GM12878 (cell line): ENCODE measurements around the gene PCP2. TPM values are rescaled to one million over a fixed set of nuclear protein-coding genes. Genes with fewer than 3 reads are reported as not detected.

Experiments used
- ATAC-seq: fragments of 200-7000 bp; cut with Tn5 transposase; 3 replicates; pipeline ENCODE4 v1.9.1; 2020; ENCODE audit warnings: mild to moderate bottlenecking, moderate library complexity
- BruUV-seq: library from RNA; stranded (reverse); fragments of 400-500 nt; replicated peaks from 2 replicates; lab custom pipeline; 2021; lab: Mats Ljungman, UMichigan
- CTCF ChIA-PET: fragments of 300-600 bp; sonication (Branson Sonifier 250); formaldehyde crosslinking; extraction: SDS; loops from one replicate; lab custom pipeline; 2021; ENCODE audit warnings: inconsistent platforms; lab: Yijun Ruan, JAX
- POLR2A ChIA-PET: fragments of 350-600 bp; formaldehyde crosslinking; extraction: SDS; loops from one replicate; lab custom pipeline; 2021; ENCODE audit warnings: inconsistent platforms; lab: Charles Lee
- RAD21 ChIA-PET: fragments of 300-600 bp; sonication (Branson Sonifier 250); formaldehyde crosslinking; loops from one replicate; lab custom pipeline; 2023; ENCODE audit warnings: antibody characterized with exemption; ENCODE audit not compliant: unreplicated experiment; lab: Charles Lee
- SMC1A ChIA-PET: fragments of 300-600 bp; sonication (Branson Sonifier 250); formaldehyde crosslinking; loops from one replicate; lab custom pipeline; 2023; ENCODE audit not compliant: unreplicated experiment, uncharacterized antibody; lab: Charles Lee
- DNase-seq: peaks from one replicate; pipeline ENCODE4 v3.0.0-alpha.2; 2011; ENCODE audit warnings: low read depth, low spot score
- FAIRE-seq: peaks from 3 replicates; lab custom pipeline; 2011; peaks lifted over from hg19 to GRCh38; lab: Jason Lieb, UNC
- H2AFZ ChIP-seq: 2 replicates; pipeline ENCODE4 v1.6.0; 2011; ENCODE audit warnings: low read depth, low read length, control low read depth; ENCODE audit not compliant: control insufficient read depth
- H3K27ac ChIP-seq: 2 replicates; pipeline ENCODE4 v1.5.1; 2011; ENCODE audit warnings: control low read depth; ENCODE audit not compliant: control insufficient read depth, insufficient read depth
- H3K27me3 ChIP-seq, 2 experiments: replicated peaks in 1 of 2; 2 replicates each; pipeline versions ENCODE4 v1.6.0 to v1.6.1; 2011; ENCODE audit warnings: low read length in 1 of 2; ENCODE audit not compliant: control insufficient read depth in 2 of 2, insufficient read depth in 2 of 2
- H3K36me3 ChIP-seq, 2 experiments: 2 replicates each; pipeline ENCODE4 v1.5.1; 2011; ENCODE audit warnings: low read length in 1 of 2; ENCODE audit not compliant: control insufficient read depth in 2 of 2, insufficient read depth in 2 of 2
- H3K4me1 ChIP-seq: 2 replicates; pipeline ENCODE4 v1.6.1; 2011; ENCODE audit warnings: mild to moderate bottlenecking, low read length, moderate library complexity, mixed read lengths; ENCODE audit not compliant: control insufficient read depth, insufficient read depth
- H3K4me2 ChIP-seq: 2 replicates; pipeline ENCODE4 v1.6.0; 2011; ENCODE audit warnings: control low read depth; ENCODE audit not compliant: control insufficient read depth, insufficient read depth
- H3K4me3 ChIP-seq: fragments of 200-600 bp; sonication (generic); 2 replicates; pipeline ENCODE4 v1.5.1; 2016
- H3K79me2 ChIP-seq: 2 replicates; pipeline ENCODE4 v1.6.0; 2011; ENCODE audit warnings: low read length; ENCODE audit not compliant: control insufficient read depth, insufficient read depth
- H3K9ac ChIP-seq: 2 replicates; pipeline ENCODE4 v1.8.0; 2011; ENCODE audit warnings: low read length, control low read depth, mixed read lengths; ENCODE audit not compliant: control insufficient read depth, insufficient read depth
- H3K9me3 ChIP-seq: replicated peaks from 3 replicates; pipeline ENCODE4 v1.5.1; 2011; ENCODE audit warnings: mild to moderate bottlenecking, low read length; ENCODE audit not compliant: control insufficient read depth, insufficient read depth
- H4K20me1 ChIP-seq: 2 replicates; pipeline ENCODE4 v1.6.0; 2011; ENCODE audit not compliant: control insufficient read depth, insufficient read depth
- EGR1 ChIP-seq, 2 experiments: IDR thresholded peaks; 1 replicate in 1 of 2; 2 replicates in 1 of 2; pipeline ENCODE4 v1.6.1; 2011 to 2012; ENCODE audit warnings: low read depth in 2 of 2, low read length in 2 of 2, borderline replicate concordance in 1 of 2, mild to moderate bottlenecking in 1 of 2, moderate library complexity in 1 of 2
- GATAD2B ChIP-seq: fragments of 450-650 bp; conservative IDR thresholded peaks from 2 replicates; pipeline ENCODE4 v1.6.1; 2017; ENCODE audit warnings: low read depth, mild to moderate bottlenecking, moderate library complexity
- IKZF1 ChIP-seq: fragments of 450-650 bp; conservative IDR thresholded peaks from 2 replicates; pipeline ENCODE4 v1.6.1; 2017; ENCODE audit warnings: antibody characterized with exemption, mild to moderate bottlenecking
- WGBS: methylation state at CpG from one replicate; pipeline ENCODE4 v1.1.6; 2016; ENCODE audit warnings: low lambda C conversion rate; ENCODE audit not compliant: insufficient replicate concordance, insufficient coverage; ENCODE audit errors: missing lambda C conversion rate; 5-methylcytosine and 5-hydroxymethylcytosine counted together
- in situ Hi-C: fragments of 300-500 bp; cut with MboI; formaldehyde crosslinking; loops from 9 replicates; pipeline ENCODE4 v1.14.3; 2018; ENCODE audit warnings: mixed read lengths
- intact Hi-C: fragments of 100-400 bp; cut with micrococcal nuclease; formaldehyde crosslinking; loops from one replicate; pipeline ENCODE4 v1.14.2; 2022; ENCODE audit not compliant: unreplicated experiment
- polyA plus RNA-seq, 11 experiments: library from polyadenylated mRNA; depleted of rRNA in 4 of 11; unstranded in 6 of 11; stranded (reverse) in 5 of 11; fragments of >200 nt; fragmentation: Nextera tagmentation in 4 of 11; fragmentation: Illumina TruSeq in 1 of 11; extraction: Ambion mirVana in 4 of 11; extraction: Trizol in 1 of 11; gene quantifications; 1 replicate in 1 of 11; 2 replicates in 10 of 11; pipeline versions ENCODE4 v1.2.1 to v1.2.3, GENCODE V29; 2011 to 2016; ENCODE audit warnings: inconsistent platforms in 2 of 11, missing spikeins in 2 of 11, low read depth in 1 of 11
- total RNA-seq, 4 experiments: library from RNA; depleted of rRNA in 3 of 4; stranded (reverse); fragments of >200 nt in 3 of 4; fragmentation: Illumina TruSeq in 1 of 4; extraction: Trizol in 1 of 4; gene quantifications; 2 replicates each; pipeline versions ENCODE4 v1.2.1 to v1.2.3, GENCODE V29; 2013 to 2021
- TF ChIP-seq, protein P1 (sequence below): fragments of 450-650 bp; IDR thresholded peaks from 2 replicates; pipeline ENCODE4 v1.6.1; 2017; ENCODE audit warnings: antibody characterized with exemption, mild to moderate bottlenecking, moderate library complexity
- TF ChIP-seq, protein P2 (sequence below): IDR thresholded peaks from 2 replicates; pipeline ENCODE4 v1.6.1; 2011; ENCODE audit warnings: mild to moderate bottlenecking, low read depth, low read length, moderate library complexity; ENCODE audit not compliant: insufficient replicate concordance
- TF ChIP-seq, protein P3 (sequence below): IDR thresholded peaks from 2 replicates; pipeline ENCODE4 v1.6.1; 2012; ENCODE audit warnings: low read depth, low read length, improper control_type of control experiment
- TF ChIP-seq, protein P4 (sequence below): fragments of 450-650 bp; IDR thresholded peaks from 2 replicates; pipeline ENCODE4 v1.6.1; 2017; ENCODE audit warnings: mild to moderate bottlenecking, moderate library complexity
- TF ChIP-seq, protein P5 (sequence below): fragments of 450-650 bp; IDR thresholded peaks from 2 replicates; pipeline ENCODE4 v1.6.1; 2016; ENCODE audit warnings: mild to moderate bottlenecking

The PCP2 gene
- total and polyA plus RNA-seq, 10 of the 15 experiments (the other 5 are each of a cell fraction or from before 2014, with no cell fraction given): 0.10 to 0.62 (median 0.31) TPM; not detected in 5

DNA sequence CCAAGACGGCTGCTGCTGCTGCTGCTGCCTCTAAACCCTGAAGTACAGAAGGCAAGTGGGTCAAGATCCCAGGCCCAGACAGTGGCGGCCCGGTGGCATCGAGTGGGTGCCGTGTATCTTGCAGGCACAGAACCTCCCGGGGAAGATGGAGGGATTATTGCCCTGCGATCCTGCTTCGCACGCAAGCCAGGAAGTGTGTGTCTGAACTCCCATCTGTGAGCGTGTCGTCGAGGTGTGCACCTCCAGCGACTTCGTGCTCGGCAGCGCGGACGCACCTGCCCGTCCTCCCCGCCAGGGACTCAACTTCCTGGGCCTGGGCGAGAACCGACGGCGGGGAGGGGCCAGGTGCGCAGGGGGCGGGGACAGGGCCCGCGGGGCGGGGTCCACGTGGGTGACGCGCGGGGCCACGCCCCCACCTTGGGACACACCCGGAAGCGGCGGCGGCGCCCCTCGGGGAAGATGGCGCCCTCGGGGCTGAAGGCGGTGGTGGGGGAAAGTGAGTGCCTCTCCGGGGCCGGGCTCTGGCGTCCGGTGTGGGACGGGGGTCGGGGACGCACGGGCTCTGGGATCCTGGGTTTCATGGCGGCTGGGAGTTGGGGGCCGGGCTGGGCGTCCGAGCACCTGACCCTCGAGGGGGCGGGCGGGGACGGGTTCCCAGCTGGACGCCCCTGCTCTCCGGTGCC lies 3.3 kb upstream of the PCP2 start, which contains the start of gene STXBP2:
Gene STXBP2 (plus strand): TSS at position 420 of the 683 bp plus-strand sequence. CDS start 40 bp downstream, at position 460.
- 10% methylated on average over 42 of the region's 61 CpGs for WGBS
- Histone ChIP-seq H3K27me3 (no peaks in the 10 kb centered on the region), H3K4me3 (peak within 1 kb of the TSS; percentile 99), H3K36me3 (peaks cover 0 to 7% of the 10 kb centered on the region in 2 experiments; a peak in 1 of 4 replicates), H3K79me2 (peaks cover 18% of the 10 kb centered on the region), H3K4me2 (peak within 1 kb of the TSS; percentile 93), H2AFZ (peak within 1 kb of the TSS; percentile 99), H3K9ac (peak within 1 kb of the TSS; percentile 97), H4K20me1 (no peaks in the 10 kb centered on the region), H3K27ac (peak within 1 kb of the TSS; percentile 75), H3K9me3 (no peaks in the 10 kb centered on the region), H3K4me1 (peaks cover 14% of the 10 kb centered on the region)
- SMC1A ChIA-PET: interaction anchor here (1.0 to 1.3 kb wide), 2 partner anchors 29 to 269 kb away, joined by 3 to 4 read pairs; no protein-coding TSS in a partner anchor
- CTCF ChIA-PET: interaction anchor here (1.7 to 2.2 kb wide), 2 partner anchors 15 to 68 kb away, joined by 7 to 12 read pairs; no protein-coding TSS in a partner anchor
- RAD21 ChIA-PET: interaction anchor here (0.8 to 1.6 kb wide), 5 partner anchors 67 to 292 kb away, joined by 3 to 6 read pairs (median 3); no protein-coding TSS in a partner anchor
- ATAC-seq: peak; percentile 95
- POLR2A ChIA-PET: interaction anchor here (0.9 to 1.8 kb wide), 2 partner anchors 22 to 24 kb away, joined by 3 to 6 read pairs; no protein-coding TSS in a partner anchor
- peak; percentile 78 for FAIRE-seq
- peak; percentile 35 for DNase-seq
- intact Hi-C loops: no loop called here
- no TSS peak for BruUV-seq
- in situ Hi-C loops: no loop called here
- TF ChIP-seq, protein P1, sequence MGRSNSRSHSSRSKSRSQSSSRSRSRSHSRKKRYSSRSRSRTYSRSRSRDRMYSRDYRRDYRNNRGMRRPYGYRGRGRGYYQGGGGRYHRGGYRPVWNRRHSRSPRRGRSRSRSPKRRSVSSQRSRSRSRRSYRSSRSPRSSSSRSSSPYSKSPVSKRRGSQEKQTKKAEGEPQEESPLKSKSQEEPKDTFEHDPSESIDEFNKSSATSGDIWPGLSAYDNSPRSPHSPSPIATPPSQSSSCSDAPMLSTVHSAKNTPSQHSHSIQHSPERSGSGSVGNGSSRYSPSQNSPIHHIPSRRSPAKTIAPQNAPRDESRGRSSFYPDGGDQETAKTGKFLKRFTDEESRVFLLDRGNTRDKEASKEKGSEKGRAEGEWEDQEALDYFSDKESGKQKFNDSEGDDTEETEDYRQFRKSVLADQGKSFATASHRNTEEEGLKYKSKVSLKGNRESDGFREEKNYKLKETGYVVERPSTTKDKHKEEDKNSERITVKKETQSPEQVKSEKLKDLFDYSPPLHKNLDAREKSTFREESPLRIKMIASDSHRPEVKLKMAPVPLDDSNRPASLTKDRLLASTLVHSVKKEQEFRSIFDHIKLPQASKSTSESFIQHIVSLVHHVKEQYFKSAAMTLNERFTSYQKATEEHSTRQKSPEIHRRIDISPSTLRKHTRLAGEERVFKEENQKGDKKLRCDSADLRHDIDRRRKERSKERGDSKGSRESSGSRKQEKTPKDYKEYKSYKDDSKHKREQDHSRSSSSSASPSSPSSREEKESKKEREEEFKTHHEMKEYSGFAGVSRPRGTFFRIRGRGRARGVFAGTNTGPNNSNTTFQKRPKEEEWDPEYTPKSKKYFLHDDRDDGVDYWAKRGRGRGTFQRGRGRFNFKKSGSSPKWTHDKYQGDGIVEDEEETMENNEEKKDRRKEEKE: no peak
- TF ChIP-seq IKZF1 (peak; percentile 54), EGR1 (IDR thresholded peaks at IDR 0.05; ENCODE audit: borderline replicate concordance in 1 of 2, low read depth in 2 of 2, low read length in 2 of 2) (peak in 1 of 2 experiments; percentile 43; a peak in 1 of 3 replicates), GATAD2B (0 out of 2 replicates have a peak, but pooled peaks have one; percentile 62)
- TF ChIP-seq, protein P2, sequence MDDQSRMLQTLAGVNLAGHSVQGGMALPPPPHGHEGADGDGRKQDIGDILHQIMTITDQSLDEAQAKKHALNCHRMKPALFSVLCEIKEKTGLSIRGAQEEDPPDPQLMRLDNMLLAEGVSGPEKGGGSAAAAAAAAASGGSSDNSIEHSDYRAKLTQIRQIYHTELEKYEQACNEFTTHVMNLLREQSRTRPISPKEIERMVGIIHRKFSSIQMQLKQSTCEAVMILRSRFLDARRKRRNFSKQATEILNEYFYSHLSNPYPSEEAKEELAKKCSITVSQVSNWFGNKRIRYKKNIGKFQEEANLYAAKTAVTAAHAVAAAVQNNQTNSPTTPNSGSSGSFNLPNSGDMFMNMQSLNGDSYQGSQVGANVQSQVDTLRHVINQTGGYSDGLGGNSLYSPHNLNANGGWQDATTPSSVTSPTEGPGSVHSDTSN: no peak
- TF ChIP-seq, protein P3, sequence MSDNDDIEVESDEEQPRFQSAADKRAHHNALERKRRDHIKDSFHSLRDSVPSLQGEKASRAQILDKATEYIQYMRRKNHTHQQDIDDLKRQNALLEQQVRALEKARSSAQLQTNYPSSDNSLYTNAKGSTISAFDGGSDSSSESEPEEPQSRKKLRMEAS: peak; percentile 94
- TF ChIP-seq, protein P4, sequence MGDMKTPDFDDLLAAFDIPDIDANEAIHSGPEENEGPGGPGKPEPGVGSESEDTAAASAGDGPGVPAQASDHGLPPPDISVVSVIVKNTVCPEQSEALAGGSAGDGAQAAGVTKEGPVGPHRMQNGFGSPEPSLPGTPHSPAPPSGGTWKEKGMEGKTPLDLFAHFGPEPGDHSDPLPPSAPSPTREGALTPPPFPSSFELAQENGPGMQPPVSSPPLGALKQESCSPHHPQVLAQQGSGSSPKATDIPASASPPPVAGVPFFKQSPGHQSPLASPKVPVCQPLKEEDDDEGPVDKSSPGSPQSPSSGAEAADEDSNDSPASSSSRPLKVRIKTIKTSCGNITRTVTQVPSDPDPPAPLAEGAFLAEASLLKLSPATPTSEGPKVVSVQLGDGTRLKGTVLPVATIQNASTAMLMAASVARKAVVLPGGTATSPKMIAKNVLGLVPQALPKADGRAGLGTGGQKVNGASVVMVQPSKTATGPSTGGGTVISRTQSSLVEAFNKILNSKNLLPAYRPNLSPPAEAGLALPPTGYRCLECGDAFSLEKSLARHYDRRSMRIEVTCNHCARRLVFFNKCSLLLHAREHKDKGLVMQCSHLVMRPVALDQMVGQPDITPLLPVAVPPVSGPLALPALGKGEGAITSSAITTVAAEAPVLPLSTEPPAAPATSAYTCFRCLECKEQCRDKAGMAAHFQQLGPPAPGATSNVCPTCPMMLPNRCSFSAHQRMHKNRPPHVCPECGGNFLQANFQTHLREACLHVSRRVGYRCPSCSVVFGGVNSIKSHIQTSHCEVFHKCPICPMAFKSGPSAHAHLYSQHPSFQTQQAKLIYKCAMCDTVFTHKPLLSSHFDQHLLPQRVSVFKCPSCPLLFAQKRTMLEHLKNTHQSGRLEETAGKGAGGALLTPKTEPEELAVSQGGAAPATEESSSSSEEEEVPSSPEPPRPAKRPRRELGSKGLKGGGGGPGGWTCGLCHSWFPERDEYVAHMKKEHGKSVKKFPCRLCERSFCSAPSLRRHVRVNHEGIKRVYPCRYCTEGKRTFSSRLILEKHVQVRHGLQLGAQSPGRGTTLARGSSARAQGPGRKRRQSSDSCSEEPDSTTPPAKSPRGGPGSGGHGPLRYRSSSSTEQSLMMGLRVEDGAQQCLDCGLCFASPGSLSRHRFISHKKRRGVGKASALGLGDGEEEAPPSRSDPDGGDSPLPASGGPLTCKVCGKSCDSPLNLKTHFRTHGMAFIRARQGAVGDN: peak; percentile 95
- TF ChIP-seq, protein P5, sequence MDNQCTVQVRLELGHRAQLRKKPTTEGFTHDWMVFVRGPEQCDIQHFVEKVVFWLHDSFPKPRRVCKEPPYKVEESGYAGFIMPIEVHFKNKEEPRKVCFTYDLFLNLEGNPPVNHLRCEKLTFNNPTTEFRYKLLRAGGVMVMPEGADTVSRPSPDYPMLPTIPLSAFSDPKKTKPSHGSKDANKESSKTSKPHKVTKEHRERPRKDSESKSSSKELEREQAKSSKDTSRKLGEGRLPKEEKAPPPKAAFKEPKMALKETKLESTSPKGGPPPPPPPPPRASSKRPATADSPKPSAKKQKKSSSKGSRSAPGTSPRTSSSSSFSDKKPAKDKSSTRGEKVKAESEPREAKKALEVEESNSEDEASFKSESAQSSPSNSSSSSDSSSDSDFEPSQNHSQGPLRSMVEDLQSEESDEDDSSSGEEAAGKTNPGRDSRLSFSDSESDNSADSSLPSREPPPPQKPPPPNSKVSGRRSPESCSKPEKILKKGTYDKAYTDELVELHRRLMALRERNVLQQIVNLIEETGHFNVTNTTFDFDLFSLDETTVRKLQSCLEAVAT: peak; percentile 97
